GM18517 (cell line): ENCODE measurements around the gene NDUFA8.

Experiments
- ATAC-seq: cut with Tn5 transposase; IDR thresholded peaks from one replicate; pipeline ENCODE4 v1.9.1; 2021; ENCODE audit warnings: mild to moderate bottlenecking, moderate library complexity; ENCODE audit not compliant: unreplicated experiment

The NDUFA8 gene

GRCh38 chr9:122138560-122139268 is 20.9 kb downstream of the NDUFA8 start:
- no peak for ATAC-seq

- no peak for ATAC-seq
Observed at GRCh38 chr9:122135529-122135859, 24.1 kb downstream of the NDUFA8 start.

DNA sequence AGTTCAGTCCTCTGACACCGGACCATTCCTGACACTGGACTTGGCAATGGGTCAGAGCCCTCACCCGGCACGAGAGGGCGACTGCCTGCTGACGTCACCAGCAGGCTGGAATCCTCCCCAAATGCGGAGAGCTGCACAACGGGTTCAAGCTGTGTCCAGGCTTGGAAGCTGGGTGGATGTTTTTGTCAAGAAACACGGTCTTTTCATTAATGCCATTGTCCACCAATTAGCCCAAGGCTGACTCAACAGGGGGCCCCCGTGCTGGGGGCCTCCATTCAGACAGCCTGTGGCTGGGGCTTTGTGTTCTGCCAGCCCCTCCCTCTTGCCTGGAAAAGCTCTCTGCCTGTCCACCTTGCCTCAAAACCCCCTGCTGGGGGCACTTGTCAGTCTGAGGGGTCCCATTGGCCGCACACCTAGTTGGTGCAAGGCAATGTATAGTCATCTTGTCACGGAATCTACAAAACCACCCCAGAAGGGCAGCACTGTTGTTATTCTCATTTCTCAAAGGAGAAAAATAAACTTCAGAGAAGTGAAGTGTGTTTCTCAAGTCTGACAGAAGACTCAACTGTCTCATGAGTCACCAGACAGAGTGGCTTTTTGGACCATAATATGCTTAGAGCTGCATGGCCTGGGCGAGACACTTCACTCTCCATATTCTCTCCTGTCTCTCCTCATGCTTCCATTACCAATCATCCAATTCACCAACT is 24.6 kb downstream of the NDUFA8 start:
- ATAC-seq, result no peak

DNA sequence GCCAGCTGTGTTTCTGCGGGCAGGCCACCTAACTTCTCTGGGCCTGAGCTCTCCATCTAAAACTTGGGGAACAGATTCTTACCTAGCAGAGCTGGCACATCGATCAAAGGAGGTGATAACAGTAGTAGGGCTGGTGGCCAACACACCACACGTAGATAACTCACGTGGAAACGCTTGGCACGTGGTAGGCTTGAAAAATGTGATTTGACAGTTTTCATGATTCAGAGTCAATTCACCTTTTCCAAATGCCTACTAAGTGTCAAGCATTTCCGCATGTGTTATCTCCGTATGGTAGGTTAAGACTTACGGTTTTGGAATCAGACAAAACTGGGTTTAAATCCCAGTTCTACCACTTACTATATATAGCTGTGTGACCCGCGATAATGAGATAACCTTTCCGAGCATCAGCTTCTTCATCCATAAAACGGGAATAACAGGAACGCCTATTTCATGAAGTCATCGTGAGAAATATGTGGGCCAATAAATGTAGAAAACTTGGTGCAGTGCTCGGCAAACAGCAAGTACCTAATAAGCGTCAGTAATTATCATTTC is 25.5 kb downstream of the NDUFA8 start:
- ATAC-seq, result no peak

DNA sequence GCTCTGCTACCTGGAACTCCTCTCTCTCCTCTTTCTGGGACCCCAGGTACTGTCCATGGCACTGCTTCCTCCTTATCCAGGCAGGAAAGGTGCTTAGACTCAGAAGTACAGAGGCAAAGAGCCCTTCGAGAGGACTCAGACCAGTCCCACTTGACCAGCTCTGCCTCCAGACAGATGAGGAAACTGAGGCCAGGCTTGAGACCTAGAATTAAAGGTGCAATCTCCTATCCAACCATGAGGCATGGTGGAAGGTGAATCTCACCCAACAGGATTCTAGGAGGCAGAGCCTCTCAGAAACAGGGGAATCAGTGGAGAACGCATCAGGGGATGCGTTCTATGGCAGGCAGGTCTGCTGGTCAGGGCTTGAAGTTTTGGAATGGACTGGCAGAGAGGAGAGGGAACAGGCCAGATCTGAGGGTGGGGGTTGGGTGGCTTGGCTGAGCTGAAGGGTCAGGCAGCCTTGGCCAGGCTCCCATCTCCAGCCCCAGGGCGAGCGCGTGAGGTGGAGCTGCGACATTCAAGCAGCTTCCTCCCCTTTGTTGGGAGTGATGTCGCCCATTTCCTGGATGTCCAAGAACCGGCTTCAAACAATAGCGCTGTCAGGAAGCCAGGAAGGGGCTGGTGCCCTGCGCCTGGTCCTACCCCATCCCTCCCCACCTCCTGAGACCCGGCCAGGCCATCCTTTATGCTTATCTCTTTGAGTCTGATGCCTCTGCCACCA is 26.2 kb downstream of the NDUFA8 start:
- no peak for ATAC-seq

- ATAC-seq, result no peak
Observed at GRCh38 chr9:122132539-122132938, 27.0 kb downstream of the NDUFA8 start.

GRCh38 chr9:122131401-122132001 is 28.1 kb downstream of the NDUFA8 start:
- ATAC-seq, result no peak

DNA sequence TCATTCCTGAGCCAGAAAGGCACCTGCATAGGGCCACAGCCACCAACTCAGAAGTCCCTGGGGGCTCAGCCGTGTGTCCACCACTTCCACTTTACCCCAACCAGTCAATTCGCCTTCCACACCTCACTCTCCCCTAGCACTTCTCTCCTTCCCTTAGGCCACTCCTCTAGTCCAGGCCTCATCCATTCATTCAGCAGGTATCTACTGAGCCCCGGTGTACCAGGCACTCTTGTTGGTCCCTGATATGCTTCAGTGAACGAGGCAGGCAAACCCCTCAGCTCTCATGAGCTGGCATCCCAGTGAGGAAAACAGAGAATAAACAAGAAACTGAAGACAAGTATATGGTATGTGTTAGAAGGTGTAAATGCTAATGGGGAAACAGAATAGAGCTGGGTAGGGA is 28.7 kb downstream of the NDUFA8 start:
- ATAC-seq, result no peak

DNA sequence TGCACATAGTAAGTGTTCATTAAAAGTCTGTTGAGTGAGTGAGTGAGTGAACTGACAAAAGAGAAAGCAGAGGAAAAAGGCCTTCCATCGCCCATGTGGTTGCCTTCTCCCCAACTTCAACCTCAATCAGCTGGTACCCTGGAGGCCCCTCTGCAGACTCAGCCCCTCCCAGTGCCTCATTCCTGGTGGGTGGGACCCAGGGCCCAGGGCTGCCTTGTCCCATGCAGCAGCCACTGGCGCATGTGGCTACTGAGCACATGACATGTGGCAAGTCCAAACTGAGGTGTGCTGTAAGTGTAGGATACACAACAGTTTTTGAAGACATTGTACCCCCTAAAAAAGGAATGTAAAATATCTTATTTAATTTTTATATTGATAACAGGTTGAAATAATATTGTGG is 29.6 kb downstream of the NDUFA8 start:
- ATAC-seq, result no peak

- no peak for ATAC-seq
Observed at GRCh38 chr9:122128969-122129343, 30.6 kb downstream of the NDUFA8 start.

DNA sequence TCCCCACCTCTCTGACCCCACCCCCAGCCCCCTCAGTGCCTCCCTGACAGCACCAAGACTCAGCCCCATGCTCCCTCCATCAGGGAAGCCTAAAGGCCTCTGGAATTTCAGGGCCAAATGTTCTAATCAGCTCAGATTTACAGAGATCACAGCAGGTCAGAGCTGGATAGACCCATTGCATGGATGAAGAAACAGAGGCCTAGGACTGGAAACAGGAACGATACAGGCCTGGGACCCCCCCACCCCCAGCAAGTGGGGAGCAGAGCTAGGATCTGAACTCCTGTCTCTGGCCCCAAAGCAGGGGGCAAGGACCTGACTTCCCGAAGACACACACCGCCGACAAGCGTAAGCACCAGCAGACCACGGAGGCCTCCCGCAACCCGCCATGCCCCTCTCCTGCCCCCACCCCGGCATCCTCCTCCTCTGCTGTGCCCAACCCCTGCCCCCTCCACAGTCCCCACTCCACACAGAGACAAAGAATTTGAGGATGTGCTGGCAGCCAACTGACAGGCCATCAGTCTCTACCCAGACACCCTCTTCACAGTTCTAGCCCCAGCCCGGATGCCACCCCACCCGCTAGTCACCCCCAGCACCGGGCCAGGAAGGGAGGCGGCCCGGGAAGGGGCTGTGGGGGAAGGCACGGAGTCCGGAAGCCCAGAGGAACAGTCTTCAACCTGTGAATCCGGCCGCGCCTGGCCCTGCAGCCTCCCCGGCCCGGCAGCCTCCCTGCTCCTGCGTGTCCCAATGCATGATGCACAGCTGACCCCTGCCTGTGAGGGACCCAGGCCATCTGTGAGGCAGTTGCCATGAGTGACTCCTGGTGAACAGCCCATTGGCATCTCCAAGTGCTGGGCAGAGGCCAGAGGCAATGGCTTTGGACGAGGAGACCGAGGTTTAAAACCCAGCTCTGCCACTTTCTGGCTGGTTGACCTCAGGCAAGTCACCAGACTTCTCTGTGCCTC is 31.3 kb downstream of the NDUFA8 start:
- no peak for ATAC-seq

DNA sequence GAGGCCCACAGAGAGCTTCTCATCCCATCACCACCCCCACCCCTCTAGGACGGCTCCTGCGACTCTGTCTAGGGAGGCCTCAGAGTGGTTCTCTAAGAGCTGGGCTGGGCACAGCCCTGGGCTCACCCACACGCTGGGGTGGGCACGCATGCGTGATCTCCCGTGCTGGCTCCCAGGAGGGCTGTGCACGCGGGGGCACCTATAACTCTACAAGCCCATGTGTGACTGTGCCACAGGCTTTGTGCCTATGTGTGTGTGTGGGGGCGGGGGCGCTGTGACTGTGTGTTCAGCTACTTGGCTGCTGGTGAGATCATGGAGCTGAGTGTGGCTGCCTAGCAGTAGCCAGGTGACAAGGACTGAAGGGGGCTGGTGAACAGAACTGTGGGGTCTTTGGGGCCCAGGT is 32.2 kb downstream of the NDUFA8 start:
- no peak for ATAC-seq

DNA sequence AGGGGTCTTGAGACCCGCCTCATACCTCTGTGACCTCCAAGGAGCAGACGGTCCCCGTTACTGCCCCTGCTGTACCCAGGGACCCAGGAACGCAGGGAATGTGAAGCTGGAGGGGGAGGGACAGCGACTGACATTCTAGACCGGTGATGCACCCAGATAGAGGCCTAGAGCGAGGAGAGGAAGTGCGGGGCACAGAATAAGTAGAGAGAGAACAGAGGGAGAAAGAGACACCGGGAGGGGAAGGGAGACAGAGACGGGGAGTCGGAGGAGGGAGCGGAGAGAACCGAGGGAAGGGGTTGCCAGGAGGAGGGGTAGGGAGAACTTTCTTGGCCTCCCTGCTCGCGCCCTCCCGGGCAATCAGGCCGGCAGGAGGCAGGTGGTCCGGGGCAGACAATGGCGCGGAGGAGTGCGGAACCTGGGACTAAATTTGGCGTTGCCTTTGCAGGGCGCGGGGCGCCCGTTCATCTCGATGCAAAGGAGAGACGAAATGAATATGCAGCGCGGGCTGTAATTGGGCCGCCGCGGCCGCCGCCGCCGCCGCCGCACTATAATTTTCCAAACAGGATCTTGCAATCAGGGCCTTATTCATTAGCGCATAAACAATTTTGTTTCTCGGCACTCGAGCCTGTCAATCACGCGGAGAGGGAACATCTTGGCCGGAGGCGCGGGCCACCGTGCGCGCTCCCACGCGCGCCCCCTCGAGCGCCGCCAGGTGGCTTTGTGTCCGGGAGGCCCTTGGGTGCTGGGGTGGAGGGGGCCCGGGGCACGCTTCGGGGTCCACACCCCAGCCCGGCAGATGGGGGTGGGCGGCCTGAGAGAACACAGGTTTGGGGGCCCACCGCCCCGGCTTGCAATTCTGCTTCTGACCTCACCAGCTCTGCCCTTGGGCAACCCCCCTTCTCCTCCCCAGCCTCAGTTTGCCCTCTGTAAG is 33.0 kb downstream of the NDUFA8 start:
- no peak for ATAC-seq

- ATAC-seq, result no peak
Observed at GRCh38 chr9:122125509-122126330, 33.9 kb downstream of the NDUFA8 start.

- no peak for ATAC-seq
Observed at GRCh38 chr9:122125158-122125508, 34.4 kb downstream of the NDUFA8 start.

DNA sequence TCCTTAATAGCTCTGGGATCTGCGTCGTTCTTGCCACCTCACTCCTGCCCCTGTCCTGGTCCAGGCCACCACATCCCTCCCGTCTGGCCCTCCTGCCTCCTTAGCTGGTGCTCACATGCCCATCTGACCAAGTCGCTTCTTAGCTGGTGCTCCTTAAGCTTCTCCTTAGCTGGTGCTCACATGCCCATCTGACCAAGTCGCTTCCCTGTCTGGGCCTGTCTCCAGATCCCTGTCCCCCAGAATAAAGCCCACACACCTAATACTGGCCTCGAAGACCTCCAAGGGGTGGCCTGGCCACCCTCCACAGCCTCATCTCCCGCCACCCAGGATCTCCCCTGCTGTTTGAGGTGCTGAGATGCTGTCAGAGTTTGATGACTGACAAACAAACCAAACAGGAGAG is 35.1 kb downstream of the NDUFA8 start:
- no peak for ATAC-seq

DNA sequence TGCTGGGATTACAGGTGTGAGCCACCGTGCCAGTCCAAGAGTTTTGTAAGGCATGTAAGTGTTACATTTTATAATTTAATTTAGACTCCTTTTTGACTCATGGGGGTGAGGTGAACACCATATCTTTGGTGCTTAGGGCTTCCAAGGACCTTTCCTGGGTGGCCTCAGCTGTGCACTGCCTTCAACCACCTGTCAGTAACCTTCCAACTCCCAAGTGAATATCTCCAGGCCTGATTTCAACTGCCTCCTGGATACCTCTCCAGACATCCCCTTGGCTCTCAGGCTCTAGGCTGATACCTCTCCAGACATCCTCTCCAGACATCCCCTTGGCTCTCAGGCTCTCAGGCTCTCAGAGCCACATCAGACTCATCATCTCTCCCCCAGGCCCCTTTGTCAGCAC is 35.5 kb downstream of the NDUFA8 start:
- no peak for ATAC-seq

GRCh38 chr9:122122903-122123632 is 36.5 kb downstream of the NDUFA8 start:
- no peak for ATAC-seq
